HCT116 (cell line): ENCODE results near the gene BOC. TPM values are rescaled to one million over a fixed set of nuclear protein-coding genes. Genes with fewer than 3 reads are reported as not detected.

ENCODE experiments used
- ATAC-seq: fragments of 200-7000 bp; cut with Tn5 transposase; 2 replicates; pipeline ENCODE4 v1.9.1; 2020; ENCODE audit warnings: mild to moderate bottlenecking, moderate library complexity
- BruUV-seq: library from RNA; stranded (reverse); fragments of 400-500 nt; replicated peaks from 2 replicates; lab custom pipeline; 2021; lab: Mats Ljungman, UMichigan
- CTCF ChIA-PET: fragments of 300-600 bp; sonication (Branson Sonifier 250); formaldehyde crosslinking; loops from one replicate; lab custom pipeline; 2021; ENCODE audit warnings: antibody characterized with exemption; lab: Charles Lee
- POLR2A ChIA-PET: fragments of 300-600, 350-600 bp; sonication (Branson Sonifier 250); formaldehyde crosslinking; loops from one replicate; lab custom pipeline; 2021; ENCODE audit warnings: antibody characterized with exemption; lab: Charles Lee
- RAD21 ChIA-PET, 2 experiments: fragments of 300-600 bp; sonication (Branson Sonifier 250); formaldehyde crosslinking; loops; one replicate each; lab custom pipeline; 2023; ENCODE audit warnings: low total read pairs in 2 of 2; ENCODE audit not compliant: uncharacterized antibody in 2 of 2, unreplicated experiment in 2 of 2, low non-redundant PET in 1 of 2; lab: Charles Lee
- DNase-seq: peaks from one replicate; pipeline ENCODE4 v3.0.0-alpha.2; 2010; ENCODE audit warnings: low read depth, low spot score
- H2AFZ ChIP-seq: fragments of 200-600 bp; shearing (Covaris generic), sonication (generic); 2 replicates; pipeline ENCODE4 v1.6.1; 2017; ENCODE audit warnings: low read depth, mixed run types, mixed read lengths, antibody characterized with exemption, low read length; ENCODE audit not compliant: poor library complexity, severe bottlenecking
- H3K27ac ChIP-seq: 2 replicates; pipeline ENCODE4 v1.5.1; 2012; ENCODE audit warnings: low read depth, low read length
- H3K27me3 ChIP-seq: fragments of 200-600 bp; sonication (generic); 2 replicates; pipeline ENCODE4 v1.6.1; 2016; ENCODE audit warnings: mixed run types, low read length, mixed read lengths; ENCODE audit not compliant: insufficient read depth
- H3K36me3 ChIP-seq, 2 experiments: fragments of 200-500 bp in 1 of 2; fragments of 200-600 bp in 1 of 2; sonication (Bioruptor generic) in 1 of 2; sonication (generic) in 1 of 2; 2 replicates each; pipeline versions ENCODE4 v1.5.1 to v1.6.1; 2014 to 2016; ENCODE audit warnings: low read length in 2 of 2, inconsistent platforms in 1 of 2, mixed read lengths in 1 of 2, mixed run types in 1 of 2; ENCODE audit not compliant: insufficient read depth in 2 of 2, control insufficient read depth in 1 of 2
- H3K4me1 ChIP-seq, 2 experiments: fragments of 200-600 bp in 1 of 2; sonication (generic) in 1 of 2; 2 replicates each; pipeline versions ENCODE4 v1.5.1 to v1.6.1; 2012 to 2017; ENCODE audit warnings: low read length in 2 of 2, inconsistent platforms in 1 of 2, mild to moderate bottlenecking in 1 of 2, mixed read lengths in 1 of 2, mixed run types in 1 of 2, moderate library complexity in 1 of 2; ENCODE audit not compliant: insufficient read depth in 2 of 2, control insufficient read depth in 1 of 2
- H3K4me2 ChIP-seq: fragments of 200-600 bp; sonication (generic); 2 replicates; pipeline ENCODE4 v1.6.1; 2017; ENCODE audit warnings: mixed run types, low read length, mixed read lengths
- H3K4me3 ChIP-seq, 2 experiments: fragments of 200-600 bp in 1 of 2; sonication (generic) in 1 of 2; replicated peaks in 1 of 2; 2 replicates each; pipeline ENCODE4 v1.5.1; 2011 to 2016; ENCODE audit warnings: low read length in 2 of 2, control low read depth in 1 of 2, low read depth in 1 of 2, mild to moderate bottlenecking in 1 of 2, mixed read lengths in 1 of 2, mixed run types in 1 of 2
- H3K79me2 ChIP-seq: fragments of 200-600 bp; sonication (generic); 2 replicates; pipeline ENCODE4 v1.6.1; 2017; ENCODE audit warnings: mild to moderate bottlenecking, mixed run types, low read length, moderate library complexity, mixed read lengths; ENCODE audit not compliant: insufficient read depth
- H3K9ac ChIP-seq: fragments of 200-600 bp; sonication (generic); 2 replicates; pipeline ENCODE4 v1.6.1; 2016; ENCODE audit warnings: low read length, mixed read lengths
- H3K9me2 ChIP-seq: fragments of 200-600 bp; sonication (generic), shearing (Covaris generic); 2 replicates; pipeline ENCODE4 v1.6.1; 2017; ENCODE audit warnings: mixed run types, mild to moderate bottlenecking, moderate library complexity; ENCODE audit not compliant: insufficient read depth
- H3K9me3 ChIP-seq, 2 experiments: fragments of 200-500 bp in 1 of 2; fragments of 200-600 bp in 1 of 2; sonication (Bioruptor generic) in 1 of 2; sonication (generic) in 1 of 2; 2 replicates each; pipeline ENCODE4 v1.6.1; 2014 to 2017; ENCODE audit warnings: low read length in 2 of 2, mixed read lengths in 2 of 2, inconsistent platforms in 1 of 2, low read depth in 1 of 2, mild to moderate bottlenecking in 1 of 2, mixed run types in 1 of 2, moderate library complexity in 1 of 2; ENCODE audit not compliant: control insufficient read depth in 1 of 2, insufficient read depth in 1 of 2
- H4K20me1 ChIP-seq: fragments of 200-600 bp; sonication (generic), shearing (Covaris generic); 2 replicates; pipeline ENCODE4 v1.6.1; 2017; ENCODE audit warnings: mixed run types, mild to moderate bottlenecking, moderate library complexity; ENCODE audit not compliant: insufficient read depth
- CBX3 ChIP-seq: IDR thresholded peaks from 2 replicates; pipeline ENCODE4 v1.6.1; 2012; ENCODE audit warnings: low read depth
- SIN3A ChIP-seq: IDR thresholded peaks from 2 replicates; pipeline ENCODE4 v1.6.1; 2012; ENCODE audit warnings: low read depth
- ZFX ChIP-seq: fragments of 450-650 bp; IDR thresholded peaks from 2 replicates; pipeline ENCODE4 v1.6.1; 2017
- ZNF274 ChIP-seq: fragments of 200-500 bp; sonication (Bioruptor generic); IDR thresholded peaks from 2 replicates; pipeline ENCODE4 v1.6.1; 2014; ENCODE audit warnings: mild to moderate bottlenecking, low read depth, low read length, inconsistent platforms
- intact Hi-C: fragments of 100-400 bp; cut with micrococcal nuclease; formaldehyde crosslinking; loops from 2 replicates; pipeline ENCODE4 v1.10.0; 2022
- total RNA-seq: library from RNA; stranded (reverse); gene quantifications from one replicate; pipeline ENCODE4 v1.2.1, GENCODE V29; 2021; ENCODE audit not compliant: unreplicated experiment
- TF ChIP-seq, protein P1 (sequence below): IDR thresholded peaks from 2 replicates; pipeline ENCODE4 v1.6.1; 2012; ENCODE audit warnings: low read depth
- TF ChIP-seq, protein P2 (sequence below): IDR thresholded peaks from 2 replicates; pipeline ENCODE4 v1.6.1; 2011; ENCODE audit warnings: mild to moderate bottlenecking, low read length, moderate library complexity; ENCODE audit not compliant: insufficient replicate concordance; ENCODE audit errors: extremely low read depth
- TF ChIP-seq, protein P3 (sequence below): IDR thresholded peaks from 2 replicates; pipeline ENCODE4 v1.6.1; 2012

BOC gene
- total RNA-seq, 1 experiment from 2014 or later: 3.3 TPM

DNA sequence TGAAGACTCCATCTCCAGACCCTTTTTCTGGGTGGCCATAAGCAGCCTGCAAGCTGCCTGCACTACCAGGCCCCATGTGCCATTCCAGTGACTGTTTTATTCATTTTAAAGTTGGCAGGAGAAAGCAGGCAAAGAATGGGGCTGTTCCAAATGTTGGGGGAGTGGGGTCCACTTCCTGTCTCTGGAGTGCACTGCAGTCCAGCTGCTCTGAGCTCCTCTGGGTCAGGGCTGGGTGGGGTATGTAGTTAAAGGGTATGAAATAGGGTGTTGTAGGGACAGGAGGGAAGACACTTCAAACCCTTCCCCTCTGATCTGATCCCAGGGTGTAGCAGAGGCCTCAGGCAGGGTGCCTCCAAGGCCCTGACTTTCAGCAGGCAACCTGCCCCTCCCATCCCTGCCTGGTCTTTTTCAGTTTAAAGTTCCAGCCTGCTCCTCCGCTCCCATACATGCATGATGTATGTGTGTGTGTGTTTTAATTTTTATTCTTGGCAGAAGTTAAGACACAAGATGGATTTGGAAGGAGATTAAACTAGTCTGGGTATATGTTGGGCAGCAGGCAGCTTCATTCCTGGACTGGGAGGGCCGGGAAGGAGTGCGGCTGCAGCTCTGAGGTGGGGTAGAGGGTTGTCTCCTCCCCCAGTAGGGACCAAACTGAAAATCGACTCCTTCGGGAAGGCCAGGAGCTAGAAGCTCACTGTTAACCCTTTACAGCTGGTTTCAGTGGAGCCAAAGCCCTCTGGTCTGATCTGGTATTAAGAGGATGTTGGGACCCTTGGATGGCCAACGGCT, 17.3 kb downstream of the BOC start:
- Histone ChIP-seq H3K4me1 (peaks cover 10 to 16% of the 10 kb centered on the region in 2 experiments), H3K9me2 (no peaks in the 10 kb centered on the region), H3K4me2 (no peak overlapping the region), H3K27me3 (no peaks in the 10 kb centered on the region), H2AFZ (no peak overlapping the region), H3K36me3 (no peaks in the 10 kb centered on the region), H3K79me2 (no peaks in the 10 kb centered on the region), H3K9ac (no peak overlapping the region), H3K9me3 (no peaks in the 10 kb centered on the region), H4K20me1 (no peaks in the 10 kb centered on the region), H3K27ac (no peak overlapping the region), H3K4me3 (no peak overlapping the region)
- intact Hi-C loops: no loop called here
- RAD21 ChIA-PET: no interaction called here
- POLR2A ChIA-PET: no interaction called here
- CTCF ChIA-PET: no interaction called here
- BruUV-seq: no TSS peak
- no peak for ATAC-seq
- DNase-seq: no peak
- TF ChIP-seq ZNF274 (no peak), CBX3 (no peak), ZFX (no peak), SIN3A (no peak)
- TF ChIP-seq, protein P1, sequence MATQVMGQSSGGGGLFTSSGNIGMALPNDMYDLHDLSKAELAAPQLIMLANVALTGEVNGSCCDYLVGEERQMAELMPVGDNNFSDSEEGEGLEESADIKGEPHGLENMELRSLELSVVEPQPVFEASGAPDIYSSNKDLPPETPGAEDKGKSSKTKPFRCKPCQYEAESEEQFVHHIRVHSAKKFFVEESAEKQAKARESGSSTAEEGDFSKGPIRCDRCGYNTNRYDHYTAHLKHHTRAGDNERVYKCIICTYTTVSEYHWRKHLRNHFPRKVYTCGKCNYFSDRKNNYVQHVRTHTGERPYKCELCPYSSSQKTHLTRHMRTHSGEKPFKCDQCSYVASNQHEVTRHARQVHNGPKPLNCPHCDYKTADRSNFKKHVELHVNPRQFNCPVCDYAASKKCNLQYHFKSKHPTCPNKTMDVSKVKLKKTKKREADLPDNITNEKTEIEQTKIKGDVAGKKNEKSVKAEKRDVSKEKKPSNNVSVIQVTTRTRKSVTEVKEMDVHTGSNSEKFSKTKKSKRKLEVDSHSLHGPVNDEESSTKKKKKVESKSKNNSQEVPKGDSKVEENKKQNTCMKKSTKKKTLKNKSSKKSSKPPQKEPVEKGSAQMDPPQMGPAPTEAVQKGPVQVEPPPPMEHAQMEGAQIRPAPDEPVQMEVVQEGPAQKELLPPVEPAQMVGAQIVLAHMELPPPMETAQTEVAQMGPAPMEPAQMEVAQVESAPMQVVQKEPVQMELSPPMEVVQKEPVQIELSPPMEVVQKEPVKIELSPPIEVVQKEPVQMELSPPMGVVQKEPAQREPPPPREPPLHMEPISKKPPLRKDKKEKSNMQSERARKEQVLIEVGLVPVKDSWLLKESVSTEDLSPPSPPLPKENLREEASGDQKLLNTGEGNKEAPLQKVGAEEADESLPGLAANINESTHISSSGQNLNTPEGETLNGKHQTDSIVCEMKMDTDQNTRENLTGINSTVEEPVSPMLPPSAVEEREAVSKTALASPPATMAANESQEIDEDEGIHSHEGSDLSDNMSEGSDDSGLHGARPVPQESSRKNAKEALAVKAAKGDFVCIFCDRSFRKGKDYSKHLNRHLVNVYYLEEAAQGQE: no peak
- TF ChIP-seq, protein P2, sequence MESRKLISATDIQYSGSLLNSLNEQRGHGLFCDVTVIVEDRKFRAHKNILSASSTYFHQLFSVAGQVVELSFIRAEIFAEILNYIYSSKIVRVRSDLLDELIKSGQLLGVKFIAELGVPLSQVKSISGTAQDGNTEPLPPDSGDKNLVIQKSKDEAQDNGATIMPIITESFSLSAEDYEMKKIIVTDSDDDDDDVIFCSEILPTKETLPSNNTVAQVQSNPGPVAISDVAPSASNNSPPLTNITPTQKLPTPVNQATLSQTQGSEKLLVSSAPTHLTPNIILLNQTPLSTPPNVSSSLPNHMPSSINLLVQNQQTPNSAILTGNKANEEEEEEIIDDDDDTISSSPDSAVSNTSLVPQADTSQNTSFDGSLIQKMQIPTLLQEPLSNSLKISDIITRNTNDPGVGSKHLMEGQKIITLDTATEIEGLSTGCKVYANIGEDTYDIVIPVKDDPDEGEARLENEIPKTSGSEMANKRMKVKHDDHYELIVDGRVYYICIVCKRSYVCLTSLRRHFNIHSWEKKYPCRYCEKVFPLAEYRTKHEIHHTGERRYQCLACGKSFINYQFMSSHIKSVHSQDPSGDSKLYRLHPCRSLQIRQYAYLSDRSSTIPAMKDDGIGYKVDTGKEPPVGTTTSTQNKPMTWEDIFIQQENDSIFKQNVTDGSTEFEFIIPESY: no peak
- TF ChIP-seq, protein P3, sequence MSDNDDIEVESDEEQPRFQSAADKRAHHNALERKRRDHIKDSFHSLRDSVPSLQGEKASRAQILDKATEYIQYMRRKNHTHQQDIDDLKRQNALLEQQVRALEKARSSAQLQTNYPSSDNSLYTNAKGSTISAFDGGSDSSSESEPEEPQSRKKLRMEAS: no peak
- TF ChIP-seq, all 23 proteins: peak for 0
